ENCODE results near the gene MAPK12.
"Not testable (repeated sequence)": the region's sequence is repeated elsewhere in the genome, so short reads cannot be mapped to it uniquely, and the experiment has no call there.

Gene MAPK12

DNA sequence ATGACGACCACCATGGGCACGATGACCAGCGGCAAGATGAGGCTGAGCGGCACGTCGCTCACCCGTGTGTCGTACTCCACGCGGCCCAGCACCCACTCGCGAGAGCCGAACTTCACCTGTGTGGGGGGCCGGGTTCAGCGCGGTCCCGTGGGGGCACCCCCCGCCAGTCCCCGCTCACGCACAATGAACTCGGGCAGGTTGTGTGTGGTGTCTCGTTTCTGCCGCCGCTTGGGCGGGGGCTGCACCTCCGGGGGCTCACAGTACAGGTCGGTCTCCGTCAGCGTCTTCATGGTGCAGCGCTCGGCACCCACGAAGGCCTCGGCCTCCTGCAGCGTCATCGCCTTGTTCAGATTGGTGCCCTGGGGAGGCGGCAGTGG is 19.9 kb upstream of the MAPK12 start:
- H3K36me3 ChIP-seq (ENCODE audit: insufficient read depth, low read length): peaks cover 19% of the 10 kb centered on the region

DNA sequence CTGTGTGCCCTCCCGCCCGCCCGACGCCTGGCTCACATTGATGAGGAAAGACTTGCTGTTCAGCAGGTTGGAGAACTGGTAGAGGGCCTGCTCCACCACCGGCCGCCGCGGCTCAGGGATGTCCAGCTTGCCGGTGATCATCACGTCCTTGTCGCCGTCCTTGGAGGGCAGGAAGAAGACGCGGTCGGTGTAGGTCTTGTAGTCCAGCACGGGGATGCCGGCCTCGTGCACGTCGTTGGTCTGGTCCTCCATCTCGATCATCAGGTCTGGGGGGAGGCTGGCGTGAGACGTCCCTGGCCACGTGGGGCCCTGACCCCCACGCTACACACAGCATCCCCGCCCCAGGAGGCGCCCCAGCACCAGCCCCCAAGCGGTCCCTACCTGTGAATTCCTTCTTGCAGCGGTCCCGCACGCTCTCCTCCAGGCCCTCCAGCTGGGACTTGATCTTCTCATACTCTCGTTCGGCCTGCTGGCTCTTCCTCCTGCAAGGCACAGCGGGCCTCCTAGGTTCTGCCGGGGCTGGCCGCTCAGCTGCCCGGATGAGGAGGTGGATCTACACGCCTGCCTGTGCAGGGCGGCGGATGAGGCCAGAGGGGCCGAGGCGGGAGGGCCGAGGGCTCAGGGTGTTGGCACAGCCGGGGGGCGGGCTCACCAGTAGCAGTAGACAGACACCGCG is 19.4 kb upstream of the MAPK12 start:
- no peaks in the 10 kb centered on the region for H3K4me1 ChIP-seq (ENCODE audit: insufficient read depth, low read length)
- peaks cover 19% of the 10 kb centered on the region for H3K36me3 ChIP-seq (ENCODE audit: insufficient read depth, low read length)
- H3K9me3 ChIP-seq (ENCODE audit: control insufficient read depth, insufficient read depth, low read length): peaks cover 7% of the 10 kb centered on the region; the same call in 1 of the 2 replicates
- no peak overlapping the region for H3K9ac ChIP-seq (ENCODE audit: low read depth, low read length)

More for the DNA sequence above, 19.9 kb upstream of the MAPK12 start:
- H3K9me3 ChIP-seq (ENCODE audit: control insufficient read depth, insufficient read depth, low read length): peaks cover 4% of the 10 kb centered on the region; the same call in 1 of the 2 replicates
- H3K4me1 ChIP-seq (ENCODE audit: insufficient read depth, low read length): no peaks in the 10 kb centered on the region
- no peak overlapping the region for H3K9ac ChIP-seq (ENCODE audit: low read depth, low read length)

GRCh38 chr22:50280022-50280707 is 18.7 kb upstream of the MAPK12 start:
- no peaks in the 10 kb centered on the region for H3K4me1 ChIP-seq (ENCODE audit: insufficient read depth, low read length)
- peaks cover 8% of the 10 kb centered on the region; the same call in 1 of the 2 replicates for H3K9me3 ChIP-seq (ENCODE audit: control insufficient read depth, insufficient read depth, low read length)
- no peak overlapping the region for H3K9ac ChIP-seq (ENCODE audit: low read depth, low read length)
- H3K36me3 ChIP-seq (ENCODE audit: insufficient read depth, low read length): peaks cover 24% of the 10 kb centered on the region

DNA sequence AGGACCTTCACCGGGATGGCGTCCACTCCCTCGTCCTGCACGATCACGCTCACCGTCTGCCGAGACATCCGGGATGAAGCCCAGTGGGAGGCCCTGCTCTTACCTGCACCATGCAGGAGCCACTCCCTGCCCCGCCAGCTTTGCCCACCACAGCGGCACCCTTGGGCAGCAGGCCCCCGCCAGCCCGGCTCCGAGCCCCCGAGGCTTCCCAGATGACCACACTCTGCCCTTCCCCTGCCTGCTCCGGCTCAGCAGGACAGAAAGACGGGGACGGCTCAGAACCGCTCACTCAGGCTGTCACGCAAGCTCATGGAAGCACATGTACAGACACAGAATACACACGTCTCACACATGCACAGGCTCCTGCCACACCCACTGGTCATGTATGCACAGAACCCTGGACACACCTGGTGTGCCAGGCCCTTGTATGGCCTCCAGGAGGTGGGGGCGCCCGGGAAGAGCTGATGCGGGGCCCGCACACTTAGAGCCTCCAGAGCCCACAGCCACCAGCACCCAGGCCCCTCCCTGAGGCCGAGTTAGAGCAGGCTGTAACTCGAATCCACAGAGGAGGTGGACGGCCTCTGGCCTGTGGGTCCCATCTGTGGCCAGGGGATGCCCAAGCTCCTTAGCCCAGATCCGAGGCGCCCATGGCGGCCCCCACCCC is 17.6 kb upstream of the MAPK12 start:
- Histone ChIP-seq H3K4me1 (ENCODE audit: insufficient read depth, low read length) (no peaks in the 10 kb centered on the region), H3K9me3 (ENCODE audit: control insufficient read depth, insufficient read depth, low read length) (peaks cover 8% of the 10 kb centered on the region; the same call in 1 of the 2 replicates), H3K9ac (ENCODE audit: low read depth, low read length) (no peak overlapping the region), H3K36me3 (ENCODE audit: insufficient read depth, low read length) (peaks cover 24% of the 10 kb centered on the region)

GRCh38 chr22:50278461-50278860 is 17.0 kb upstream of the MAPK12 start:
- peaks cover 24% of the 10 kb centered on the region for H3K36me3 ChIP-seq (ENCODE audit: insufficient read depth, low read length)
- H3K4me1 ChIP-seq (ENCODE audit: insufficient read depth, low read length): no peaks in the 10 kb centered on the region
- H3K9me3 ChIP-seq (ENCODE audit: control insufficient read depth, insufficient read depth, low read length): peaks cover 8% of the 10 kb centered on the region; the same call in 1 of the 2 replicates
- H3K9ac ChIP-seq (ENCODE audit: low read depth, low read length): no peak overlapping the region

- no peak overlapping the region for H3K9ac ChIP-seq (ENCODE audit: low read depth, low read length)
- peaks cover 24% of the 10 kb centered on the region for H3K36me3 ChIP-seq (ENCODE audit: insufficient read depth, low read length)
- no peaks in the 10 kb centered on the region for H3K4me1 ChIP-seq (ENCODE audit: insufficient read depth, low read length)
Measured at GRCh38 chr22:50277761-50278160, 16.3 kb upstream of the MAPK12 start.

GRCh38 chr22:50276143-50276542 is 14.7 kb upstream of the MAPK12 start:
- peaks cover 24% of the 10 kb centered on the region for H3K36me3 ChIP-seq (ENCODE audit: insufficient read depth, low read length)

More at GRCh38 chr22:50277761-50278160, 16.3 kb upstream of the MAPK12 start:
- peaks cover 8% of the 10 kb centered on the region; the same call in 1 of the 2 replicates for H3K9me3 ChIP-seq (ENCODE audit: control insufficient read depth, insufficient read depth, low read length)

DNA sequence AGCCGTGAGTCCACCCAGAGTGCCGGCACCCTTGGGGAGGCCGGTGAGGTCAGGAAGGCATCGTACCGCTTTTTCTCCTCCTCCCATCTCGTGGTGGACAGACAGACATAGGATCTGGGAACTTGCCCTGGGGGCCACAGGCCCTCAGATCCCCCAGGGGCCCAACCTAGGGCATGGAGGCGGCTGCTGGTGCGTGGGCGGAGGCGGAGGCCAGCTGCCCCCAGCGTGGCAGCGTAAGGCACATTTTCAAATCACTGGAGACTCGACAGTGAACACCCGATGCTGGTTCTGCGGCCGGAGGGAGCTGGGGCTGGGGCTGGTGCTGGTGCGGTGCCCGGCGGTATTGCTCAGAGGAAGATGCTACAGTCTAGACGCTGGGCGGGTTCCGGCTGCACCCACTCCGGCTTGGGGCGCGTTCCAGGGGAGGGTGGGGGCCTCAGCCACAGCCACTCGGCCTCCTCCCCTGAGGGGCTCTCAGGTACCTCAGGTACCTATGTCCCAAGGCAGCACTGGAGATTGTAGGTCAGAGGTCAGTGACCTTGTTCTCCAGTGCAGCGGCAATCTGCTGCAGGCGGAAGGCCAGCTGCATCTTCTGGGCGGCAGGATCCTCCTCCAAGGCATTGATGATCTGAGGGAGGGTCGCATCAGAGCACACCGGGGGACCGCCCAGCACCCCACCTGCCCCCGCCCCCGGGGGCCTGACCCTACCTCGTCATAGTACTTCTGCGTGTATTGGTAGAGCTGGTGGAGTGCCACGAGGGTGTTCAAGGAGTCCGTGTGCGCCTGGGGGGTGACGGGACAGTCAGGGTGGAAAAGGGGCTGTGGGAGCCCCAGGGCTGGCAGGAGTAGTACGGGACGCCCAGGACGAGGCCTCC is 13.9 kb upstream of the MAPK12 start:
- peaks cover 8% of the 10 kb centered on the region; the same call in 1 of the 2 replicates for H3K9me3 ChIP-seq (ENCODE audit: control insufficient read depth, insufficient read depth, low read length)
- no peaks in the 10 kb centered on the region; the same call in 1 of the 2 replicates for H3K4me1 ChIP-seq (ENCODE audit: insufficient read depth, low read length)
- H3K36me3 ChIP-seq (ENCODE audit: insufficient read depth, low read length): peaks cover 24% of the 10 kb centered on the region
- no peak overlapping the region for H3K9ac ChIP-seq (ENCODE audit: low read depth, low read length)

More at GRCh38 chr22:50276143-50276542, 14.7 kb upstream of the MAPK12 start:
- Histone ChIP-seq H3K9ac (ENCODE audit: low read depth, low read length) (no peak overlapping the region), H3K4me1 (ENCODE audit: insufficient read depth, low read length) (no peaks in the 10 kb centered on the region; the same call in 1 of the 2 replicates), H3K9me3 (ENCODE audit: control insufficient read depth, insufficient read depth, low read length) (peaks cover 8% of the 10 kb centered on the region; the same call in 1 of the 2 replicates)

DNA sequence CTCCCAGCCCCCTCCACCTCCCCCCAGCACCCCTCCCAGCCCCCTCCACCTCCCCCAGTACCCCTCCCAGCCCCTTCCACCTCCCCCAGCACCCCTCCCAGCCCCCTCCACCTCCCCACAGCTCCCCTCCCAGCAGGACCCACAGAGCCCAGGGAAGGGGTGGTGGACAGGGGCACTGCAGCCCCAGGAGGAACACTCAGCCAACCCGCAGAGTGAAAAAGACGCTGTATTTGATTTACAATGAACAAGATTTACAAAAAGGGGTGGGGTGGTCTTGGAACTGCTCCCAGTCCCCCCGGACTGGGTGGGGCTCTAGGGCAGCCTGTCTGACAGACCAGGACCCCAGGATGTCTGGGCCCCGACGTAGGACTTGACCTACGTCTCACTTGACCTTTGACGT is 13.3 kb upstream of the MAPK12 start:
- no peak overlapping the region for H3K9ac ChIP-seq (ENCODE audit: low read depth, low read length)
- peaks cover 21% of the 10 kb centered on the region for H3K36me3 ChIP-seq (ENCODE audit: insufficient read depth, low read length)
- peaks cover 8% of the 10 kb centered on the region; the same call in 1 of the 2 replicates for H3K9me3 ChIP-seq (ENCODE audit: control insufficient read depth, insufficient read depth, low read length)
- H3K4me1 ChIP-seq (ENCODE audit: insufficient read depth, low read length): no peaks in the 10 kb centered on the region; the same call in 1 of the 2 replicates

GRCh38 chr22:50274311-50274710 is 12.8 kb upstream of the MAPK12 start:
- Histone ChIP-seq H3K9me3 (ENCODE audit: control insufficient read depth, insufficient read depth, low read length) (peaks cover 8% of the 10 kb centered on the region; the same call in 1 of the 2 replicates), H3K9ac (ENCODE audit: low read depth, low read length) (no peak overlapping the region), H3K4me1 (ENCODE audit: insufficient read depth, low read length) (peaks cover 3% of the 10 kb centered on the region; the same call in 1 of the 2 replicates), H3K36me3 (ENCODE audit: insufficient read depth, low read length) (peaks cover 16% of the 10 kb centered on the region)

DNA sequence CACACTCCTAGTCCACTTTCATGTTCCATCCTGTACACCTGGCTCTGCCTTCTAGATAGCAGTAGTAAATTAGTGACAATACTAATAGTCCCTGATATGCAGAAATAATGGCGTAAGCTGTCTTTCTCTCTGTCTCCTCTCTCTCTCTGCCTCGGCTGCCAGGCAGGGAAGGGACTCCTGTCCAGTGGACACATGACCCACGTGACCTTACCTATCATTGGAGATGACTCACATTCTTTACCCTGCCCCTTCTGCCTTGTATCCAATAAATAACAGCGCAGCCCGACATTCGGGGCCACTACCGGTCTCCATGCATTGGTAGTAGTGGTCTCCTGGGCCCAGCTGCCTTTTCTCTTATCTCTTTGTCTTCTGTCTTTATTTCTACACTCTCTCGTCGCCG is 12.3 kb upstream of the MAPK12 start:
- not testable (repeated sequence) for H3K9ac ChIP-seq (ENCODE audit: low read depth, low read length); H3K9me3 ChIP-seq (ENCODE audit: control insufficient read depth, insufficient read depth, low read length); H3K4me1 ChIP-seq (ENCODE audit: insufficient read depth, low read length)
- H3K36me3 ChIP-seq (ENCODE audit: insufficient read depth, low read length): peaks cover 16% of the 10 kb centered on the region

DNA sequence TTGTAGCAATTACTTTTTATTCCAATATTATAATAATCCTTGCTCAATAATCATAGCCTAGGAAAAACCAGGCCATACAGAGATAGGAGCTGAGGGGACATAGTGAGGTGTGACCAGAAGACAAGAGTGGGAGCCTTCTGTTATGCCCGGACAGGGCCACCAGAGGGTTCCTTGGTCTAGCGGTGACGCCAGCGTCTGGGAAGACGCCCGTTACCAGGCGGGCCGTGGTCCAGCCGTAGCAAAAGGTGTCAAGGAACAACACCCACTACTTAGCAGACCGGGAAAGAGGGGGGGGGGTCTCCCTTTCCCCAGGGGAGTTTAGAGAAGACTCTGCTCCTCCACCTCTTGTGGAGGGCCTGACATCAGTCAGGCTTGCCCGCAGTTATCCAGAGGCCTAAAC is 11.9 kb upstream of the MAPK12 start:
- not testable (repeated sequence) for H3K9me3 ChIP-seq (ENCODE audit: control insufficient read depth, insufficient read depth, low read length); H3K9ac ChIP-seq (ENCODE audit: low read depth, low read length); H3K4me1 ChIP-seq (ENCODE audit: insufficient read depth, low read length)
- H3K36me3 ChIP-seq (ENCODE audit: insufficient read depth, low read length): peaks cover 16% of the 10 kb centered on the region

GRCh38 chr22:50272044-50272802 is 10.7 kb upstream of the MAPK12 start:
- Histone ChIP-seq H3K36me3 (ENCODE audit: insufficient read depth, low read length) (peaks cover 6% of the 10 kb centered on the region), H3K4me1 (ENCODE audit: insufficient read depth, low read length) (peaks cover 10% of the 10 kb centered on the region; the same call in 1 of the 2 replicates), H3K9ac (ENCODE audit: low read depth, low read length) (no peak overlapping the region), H3K9me3 (ENCODE audit: control insufficient read depth, insufficient read depth, low read length) (peaks cover 8% of the 10 kb centered on the region; the same call in 1 of the 2 replicates)
